ENCODE measurements around the gene HPSE2. TPM values are rescaled to one million over a fixed set of nuclear protein-coding genes. Genes with fewer than 3 reads are reported as not detected.
"Not testable (repeated sequence)": the region's sequence is repeated elsewhere in the genome, so short reads cannot be mapped to it uniquely, and the experiment has no call there.

Gene HPSE2
- total RNA-seq, 3 donors from 2014 or later: 2.7 to 8.0 (median 5.9) TPM

- intact Hi-C loops (cut with DNase I; ENCODE audit: low total_unique reads): no loop called here
- Histone ChIP-seq H3K4me3 (no peak overlapping the region), H3K36me3 (no peaks in the 10 kb centered on the region), H3K9me3 (no peaks in the 10 kb centered on the region), H3K27ac (no peak overlapping the region), H3K27me3 (no peaks in the 10 kb centered on the region), H3K4me1 (no peaks in the 10 kb centered on the region)
- TF ChIP-seq POLR2AphosphoS5 (IDR thresholded peaks at IDR 0.05) (no peak), POLR2A (IDR thresholded peaks at IDR 0.05) (no peak), CTCF (IDR thresholded peaks at IDR 0.05) (no peak)
- DNase-seq (ENCODE audit: low spot score in 2 of 2): no peak
These were observed 74.5 kb downstream of the HPSE2 start for GRCh38 chr10:99161165-99161564.

- no peak overlapping the region for H3K4me3 ChIP-seq
- no peaks in the 10 kb centered on the region for H3K4me1 ChIP-seq
- no peaks in the 10 kb centered on the region for H3K27me3 ChIP-seq
- intact Hi-C loops (cut with DNase I; ENCODE audit: low total_unique reads): no loop called here
- no peak for DNase-seq (ENCODE audit: low spot score in 2 of 2)
- no peak for TF ChIP-seq CTCF (IDR thresholded peaks at IDR 0.05)
- TF ChIP-seq POLR2A (IDR thresholded peaks at IDR 0.05): no peak
- TF ChIP-seq POLR2AphosphoS5 (IDR thresholded peaks at IDR 0.05): no peak
- no peaks in the 10 kb centered on the region for H3K36me3 ChIP-seq
- H3K9me3 ChIP-seq: no peaks in the 10 kb centered on the region
- no peak overlapping the region for H3K27ac ChIP-seq
These were observed 92.0 kb downstream of the HPSE2 start for GRCh38 chr10:99143651-99144050.

- Histone ChIP-seq H3K4me1 (no peaks in the 10 kb centered on the region), H3K27ac (no peak overlapping the region), H3K4me3 (no peak overlapping the region), H3K27me3 (no peaks in the 10 kb centered on the region), H3K36me3 (no peaks in the 10 kb centered on the region), H3K9me3 (no peaks in the 10 kb centered on the region)
- no peak for TF ChIP-seq POLR2AphosphoS5 (IDR thresholded peaks at IDR 0.05)
- TF ChIP-seq POLR2A (IDR thresholded peaks at IDR 0.05): no peak
- TF ChIP-seq CTCF (IDR thresholded peaks at IDR 0.05): no peak
- no peak for DNase-seq (ENCODE audit: low spot score in 2 of 2)
- intact Hi-C loops (cut with DNase I; ENCODE audit: low total_unique reads): no loop called here
These were observed 92.6 kb downstream of the HPSE2 start for GRCh38 chr10:99143011-99143410.

GRCh38 chr10:99132897-99133296 lies 102.8 kb downstream of the HPSE2 start:
- H3K27me3 ChIP-seq; H3K9me3 ChIP-seq; H3K27ac ChIP-seq; DNase-seq (ENCODE audit: low spot score in 2 of 2); H3K36me3 ChIP-seq; H3K4me1 ChIP-seq; intact Hi-C loops (cut with DNase I; ENCODE audit: low total_unique reads); H3K4me3 ChIP-seq: not testable (repeated sequence)

GRCh38 chr10:99125879-99126278 lies 109.8 kb downstream of the HPSE2 start:
- Histone ChIP-seq H3K9me3 (peaks cover 10 to 11% of the 10 kb centered on the region in 2 donors), H3K4me1 (no peaks in the 10 kb centered on the region), H3K36me3 (no peaks in the 10 kb centered on the region), H3K27ac (no peak overlapping the region), H3K4me3 (no peak overlapping the region), H3K27me3 (no peaks in the 10 kb centered on the region)
- intact Hi-C loops (cut with DNase I; ENCODE audit: low total_unique reads): no loop called here
- TF ChIP-seq POLR2A (IDR thresholded peaks at IDR 0.05) (no peak), CTCF (IDR thresholded peaks at IDR 0.05) (no peak), POLR2AphosphoS5 (IDR thresholded peaks at IDR 0.05) (no peak)
- no peak for DNase-seq (ENCODE audit: low spot score in 2 of 2)

- no peak overlapping the region for H3K27ac ChIP-seq
- TF ChIP-seq CTCF (IDR thresholded peaks at IDR 0.05): no peak
- TF ChIP-seq POLR2AphosphoS5 (IDR thresholded peaks at IDR 0.05): no peak
- no peak for TF ChIP-seq POLR2A (IDR thresholded peaks at IDR 0.05)
- peaks cover 10 to 11% of the 10 kb centered on the region in 2 donors for H3K9me3 ChIP-seq
- no peaks in the 10 kb centered on the region for H3K27me3 ChIP-seq
- no peak overlapping the region for H3K4me3 ChIP-seq
- no peaks in the 10 kb centered on the region for H3K4me1 ChIP-seq
- H3K36me3 ChIP-seq: no peaks in the 10 kb centered on the region
- intact Hi-C loops (cut with DNase I; ENCODE audit: low total_unique reads): no loop called here
- no peak for DNase-seq (ENCODE audit: low spot score in 2 of 2)
These were observed 111.3 kb downstream of the HPSE2 start for GRCh38 chr10:99124376-99124775.
